HT1080 (cell line): Measurements from ENCODE around the gene KLK4. TPM values are rescaled to one million over a fixed set of nuclear protein-coding genes. Genes with fewer than 3 reads are reported as not detected.

Source experiments
- DNase-seq: peaks from one replicate; pipeline ENCODE4 v3.0.0-alpha.2; 2015; ENCODE audit warnings: low read depth
- total RNA-seq: library from RNA; depleted of rRNA; stranded (reverse); fragments of >200 nt; shearing (Covaris generic); gene quantifications from 2 replicates; pipeline ENCODE4 v1.2.3, GENCODE V29; 2014

The KLK4 gene
- total RNA-seq, 1 experiment from 2014 or later: not detected

DNA sequence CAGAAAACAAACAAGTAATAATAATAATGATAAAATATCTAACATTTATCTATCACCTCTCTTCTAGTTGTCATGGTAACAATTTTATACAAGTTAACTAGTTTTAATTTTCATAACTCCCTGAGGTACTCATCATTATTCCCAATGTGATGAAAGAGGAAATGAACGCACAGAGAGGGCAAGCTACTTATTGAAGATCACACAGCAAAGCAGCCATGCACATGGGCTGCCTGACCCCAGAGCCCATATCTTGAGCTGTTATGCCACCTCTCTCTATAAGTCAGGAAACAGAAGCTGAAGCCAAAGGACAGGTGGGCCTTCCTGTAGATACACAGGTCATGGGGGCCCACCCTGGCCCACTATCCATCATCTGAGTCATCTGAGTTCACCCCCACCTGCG lies 4.9 kb upstream of the KLK4 start:
- no peak for DNase-seq

GRCh38 chr19:50912727-50913716 lies 1.8 kb upstream of the KLK4 start:
- DNase-seq: no peak

DNA sequence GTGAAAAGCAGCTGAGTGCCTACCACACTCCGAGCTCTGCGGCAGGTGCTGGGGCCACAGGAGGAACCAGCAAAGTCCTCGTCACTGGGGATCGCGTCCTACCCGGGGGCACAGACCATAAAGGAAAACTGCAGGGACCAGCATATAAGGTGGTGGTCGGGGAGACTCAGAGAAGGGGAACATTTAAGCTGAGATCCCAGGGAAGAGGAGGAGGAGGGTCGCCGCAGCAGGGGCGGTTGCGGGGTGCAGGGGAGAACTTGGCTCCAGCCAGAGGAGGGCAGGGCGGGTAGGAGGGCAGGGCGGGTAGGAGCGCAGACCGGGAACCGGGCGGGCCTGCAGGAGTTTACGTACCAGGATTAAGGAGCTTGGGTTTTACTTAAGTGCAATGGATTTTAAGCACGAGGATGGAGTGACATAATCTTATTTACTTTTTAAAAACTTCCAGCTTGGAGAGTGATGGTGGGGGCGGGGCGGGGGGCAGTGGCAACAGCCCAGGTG lies 956 bp upstream of the KLK4 start:
- no peak for DNase-seq

GRCh38 chr19:50910722-50911121 lies 473 bp downstream of the KLK4 start:
- no peak for DNase-seq

DNA sequence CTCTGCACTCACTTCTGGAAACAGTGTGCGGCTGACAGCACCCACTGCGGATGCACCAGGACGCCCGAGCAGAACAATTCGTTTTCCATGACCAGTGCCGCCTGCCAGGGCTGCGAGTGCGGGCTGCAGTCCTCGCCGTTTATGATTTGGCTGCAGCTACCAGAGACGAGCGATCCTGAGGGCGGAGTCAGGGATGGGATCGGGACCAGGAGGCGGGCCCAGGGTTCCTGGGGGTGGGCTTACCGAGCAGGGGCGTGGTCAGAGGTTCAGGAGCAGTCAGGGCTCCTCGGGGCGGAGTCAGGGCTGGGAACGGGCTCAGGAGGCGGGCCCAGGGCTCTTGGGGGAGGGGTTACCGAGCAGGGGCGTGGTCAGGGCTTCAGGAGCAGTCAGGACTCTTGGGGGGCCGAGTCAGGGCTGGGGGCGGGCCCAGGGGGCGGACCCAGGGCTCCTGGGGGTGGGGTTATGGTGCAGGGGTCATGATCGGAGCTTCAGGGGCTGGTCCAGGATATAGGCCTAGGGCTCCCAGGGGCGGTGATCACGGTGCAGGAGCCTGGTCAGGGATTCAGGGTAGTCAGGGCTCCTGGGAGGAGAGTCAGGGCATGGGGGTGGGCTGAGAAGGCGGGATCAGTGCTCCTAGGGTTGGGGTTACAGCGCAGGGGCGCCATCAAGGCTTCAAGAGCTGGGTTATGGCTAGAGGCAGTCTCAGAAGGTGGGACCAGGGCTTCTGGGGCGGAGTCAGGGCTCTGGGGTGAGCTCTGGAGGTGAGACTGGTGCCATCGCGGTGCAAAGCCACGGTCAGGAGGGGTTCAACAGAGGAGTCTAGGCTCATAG lies 1.7 kb downstream of the KLK4 start:
- DNase-seq: no peak

GRCh38 chr19:50908336-50908735 lies 2.9 kb downstream of the KLK4 start:
- DNase-seq: no peak

DNA sequence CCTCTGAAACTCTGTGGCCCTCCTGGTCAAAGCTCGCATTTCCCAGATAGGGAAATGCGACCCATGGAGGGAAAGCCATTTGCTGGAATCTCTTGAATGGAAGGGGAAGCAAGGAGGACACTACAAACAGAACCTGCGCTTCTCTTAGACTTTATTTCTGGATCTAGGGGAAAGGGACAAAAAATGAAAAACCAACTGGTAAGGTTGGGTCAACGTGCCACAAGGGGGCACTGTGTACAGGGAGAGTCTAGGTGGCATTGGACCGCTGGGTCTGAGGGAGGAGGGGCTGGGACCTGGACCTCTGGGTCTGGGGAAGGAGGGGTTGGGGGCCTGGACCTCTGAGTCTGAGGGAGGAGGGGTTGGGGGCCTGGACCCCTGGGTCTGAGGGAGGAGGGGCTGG lies 5.0 kb downstream of the KLK4 start:
- DNase-seq: no peak

- DNase-seq: no peak
These were observed 8.6 kb downstream of the KLK4 start for GRCh38 chr19:50902640-50903039.

- no peak for DNase-seq
These were observed 11.6 kb downstream of the KLK4 start for GRCh38 chr19:50899569-50899968.

- DNase-seq: no peak
These were observed 13.2 kb downstream of the KLK4 start for GRCh38 chr19:50898018-50898417.

DNA sequence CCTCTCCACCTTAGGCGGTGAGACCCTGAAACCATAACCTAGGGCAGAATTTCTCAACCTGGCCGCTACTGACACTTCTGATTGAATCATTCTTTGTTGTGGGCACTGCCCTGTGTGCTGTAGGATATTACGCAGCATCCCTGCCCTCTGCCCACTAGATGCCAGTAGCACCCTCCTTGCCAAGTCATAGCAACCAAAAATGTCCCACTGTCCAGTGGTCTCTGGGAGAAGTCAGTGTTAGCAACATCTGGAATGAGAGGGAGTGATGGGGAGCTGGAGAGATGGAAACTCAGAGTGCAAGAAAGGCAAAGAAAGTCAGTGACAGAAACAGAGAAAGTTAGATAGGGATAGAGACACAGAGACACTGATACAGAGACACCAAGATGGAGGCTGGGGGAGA lies 13.6 kb downstream of the KLK4 start:
- DNase-seq: no peak

DNA sequence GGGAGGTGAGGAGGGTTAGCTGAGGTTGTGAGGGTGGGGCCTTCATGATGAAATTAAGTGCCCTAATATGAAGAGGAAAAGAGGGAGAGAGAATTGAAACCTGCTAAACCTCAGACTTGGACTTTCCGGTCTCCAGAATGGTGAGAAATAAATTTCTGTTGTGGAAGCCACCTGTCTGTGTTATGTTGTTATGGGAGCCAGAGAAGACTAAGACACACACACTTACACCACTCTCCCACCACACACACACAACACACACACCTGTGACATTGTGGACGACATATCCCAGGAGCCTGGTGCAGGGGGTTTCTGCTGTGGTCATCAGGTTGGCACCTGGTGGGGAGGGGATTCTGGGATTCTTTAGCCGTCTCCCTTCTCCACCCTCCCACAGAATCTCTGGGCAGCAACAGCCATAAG lies 14.0 kb downstream of the KLK4 start:
- DNase-seq: no peak

- DNase-seq: peak; percentile 81
These were observed 14.5 kb downstream of the KLK4 start for GRCh38 chr19:50896591-50897190.

GRCh38 chr19:50896089-50896590 lies 15.1 kb downstream of the KLK4 start:
- peak; percentile 24 for DNase-seq

DNA sequence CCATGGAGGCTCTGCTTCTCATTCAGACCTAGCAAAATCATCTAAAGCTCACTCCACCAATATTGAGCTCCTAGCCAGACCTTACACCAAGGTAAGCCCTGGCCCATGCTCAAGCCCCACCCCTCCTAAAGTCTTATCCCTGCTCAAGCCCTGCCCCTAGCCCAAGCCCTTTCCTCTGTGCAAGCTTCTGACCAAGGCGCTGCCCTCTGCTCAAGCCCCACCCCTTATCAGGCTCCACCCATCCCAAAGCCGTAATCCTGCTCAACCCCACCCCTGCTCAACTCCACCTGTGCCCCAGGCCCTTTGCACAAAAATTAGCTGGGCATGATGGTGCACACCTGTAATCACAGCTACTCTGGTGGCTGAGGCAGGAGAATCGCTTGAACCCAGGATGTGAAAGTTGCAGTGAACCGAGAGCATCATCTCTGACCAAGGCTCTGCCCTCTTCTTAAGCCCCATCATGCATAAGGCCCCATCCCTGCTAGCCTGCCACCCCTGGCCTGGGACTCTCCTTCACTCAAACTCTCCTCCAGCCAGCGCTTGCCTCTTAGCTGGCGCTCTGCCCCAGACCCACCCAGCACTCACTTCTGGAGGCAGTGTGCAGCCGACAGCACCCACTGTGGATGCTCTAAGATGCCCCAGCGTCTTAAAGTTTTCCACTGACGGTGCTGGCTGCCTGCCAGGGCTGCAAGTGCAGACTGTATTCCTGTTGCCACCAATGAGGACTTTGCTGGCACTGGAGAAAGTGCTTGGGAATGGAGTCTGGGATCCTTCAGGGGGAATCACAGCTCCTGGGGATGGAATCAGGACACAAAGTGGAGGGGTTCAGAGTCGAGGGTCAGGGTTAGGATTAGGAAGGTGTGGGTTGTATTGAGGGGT lies 16.5 kb downstream of the KLK4 start:
- no peak for DNase-seq

GRCh38 chr19:50893047-50893736 lies 18.0 kb downstream of the KLK4 start:
- DNase-seq: no peak

GRCh38 chr19:50891253-50891625 lies 20.0 kb downstream of the KLK4 start:
- no peak for DNase-seq

DNA sequence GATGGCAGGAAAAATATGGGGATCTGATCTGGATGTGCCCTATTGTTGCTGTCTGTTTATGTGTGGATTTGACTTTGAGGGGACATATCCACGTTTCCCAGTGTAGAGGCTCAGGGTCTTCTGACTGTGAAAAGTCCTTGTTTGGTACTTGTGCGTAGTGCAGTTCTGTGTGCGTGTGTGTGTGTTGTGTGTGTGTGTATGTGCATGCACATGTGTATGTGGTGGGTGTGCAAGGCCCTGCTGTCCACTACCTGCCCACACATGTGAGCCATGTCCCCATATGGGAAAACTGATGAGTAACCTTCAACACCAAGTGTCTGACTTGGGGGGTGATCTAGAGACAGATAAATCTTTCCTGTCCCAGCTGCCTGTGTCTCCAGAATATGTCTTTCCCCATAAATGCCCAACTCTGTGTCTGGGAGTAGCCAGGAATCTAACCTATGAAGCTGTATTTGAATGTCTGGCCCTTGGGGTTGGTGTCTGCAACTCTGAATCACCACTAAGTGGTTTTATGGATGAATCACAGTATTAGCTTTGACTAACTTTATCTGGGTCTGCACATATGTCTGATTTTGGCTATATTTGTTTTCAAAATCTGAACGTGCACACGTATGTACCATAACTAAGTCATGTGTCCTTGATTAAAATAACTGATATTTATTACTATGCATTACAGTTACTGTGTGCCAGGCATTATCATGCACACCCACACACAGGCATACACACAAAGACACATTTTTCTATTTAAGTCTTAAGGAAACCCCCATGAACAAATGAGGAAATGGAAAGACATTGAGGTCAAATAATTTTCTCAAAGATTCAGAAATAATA lies 20.6 kb downstream of the KLK4 start:
- peak; percentile 64 for DNase-seq

DNA sequence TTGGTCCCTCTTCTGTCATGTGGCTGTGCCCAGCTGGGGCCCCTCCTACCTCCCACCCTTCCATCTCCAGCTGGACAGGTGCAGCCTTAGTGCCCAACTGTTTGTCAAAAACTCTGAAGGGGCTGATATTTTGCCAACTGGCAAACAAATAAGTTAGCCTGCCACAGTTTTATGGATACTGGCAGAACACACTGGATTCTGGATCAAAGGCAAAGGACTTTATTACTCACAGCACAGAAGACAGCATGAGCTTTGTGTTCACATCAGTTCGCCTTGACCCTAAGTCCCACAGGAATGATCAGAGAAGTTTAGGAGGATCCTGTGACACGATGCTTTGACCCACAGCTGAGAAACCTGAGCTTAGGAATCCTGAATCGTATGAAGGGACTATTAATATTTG lies 21.6 kb downstream of the KLK4 start:
- DNase-seq: no peak
